Measurements from ENCODE around the gene RAB8A. TPM values are rescaled to one million over a fixed set of nuclear protein-coding genes. Genes with fewer than 3 reads are reported as not detected.
"Not testable (repeated sequence)": the region's sequence is repeated elsewhere in the genome, so short reads cannot be mapped to it uniquely, and the experiment has no call there.

RAB8A gene
- total RNA-seq, 1 experiment from 2014 or later, result 102 TPM

GRCh38 chr19:16115301-16116039 lies 3.8 kb downstream of the RAB8A start:
- no peak for DNase-seq
- Histone ChIP-seq H3K36me3 (peaks cover 24% of the 10 kb centered on the region), H3K4me3 (no peak overlapping the region), H3K27ac (no peak overlapping the region), H3K9me3 (replicated peaks) (no peaks in the 10 kb centered on the region), H3K27me3 (no peaks in the 10 kb centered on the region), H3K4me1 (peaks cover 9% of the 10 kb centered on the region)

GRCh38 chr19:16116067-16116466 lies 4.4 kb downstream of the RAB8A start:
- Histone ChIP-seq H3K4me3 (no peak overlapping the region), H3K27ac (no peak overlapping the region), H3K9me3 (replicated peaks) (no peaks in the 10 kb centered on the region), H3K36me3 (peaks cover 29% of the 10 kb centered on the region), H3K27me3 (no peaks in the 10 kb centered on the region), H3K4me1 (peaks cover 9% of the 10 kb centered on the region)
- no peak for DNase-seq

- H3K27me3 ChIP-seq, result no peaks in the 10 kb centered on the region
- no peaks in the 10 kb centered on the region for H3K9me3 ChIP-seq (replicated peaks)
- H3K27ac ChIP-seq, result no peak overlapping the region
- H3K4me1 ChIP-seq, result peaks cover 6% of the 10 kb centered on the region
- no peak overlapping the region for H3K4me3 ChIP-seq
- DNase-seq, result no peak
- H3K36me3 ChIP-seq, result peaks cover 34% of the 10 kb centered on the region
Measured at GRCh38 chr19:16117594-16118033, 5.9 kb downstream of the RAB8A start.

GRCh38 chr19:16118489-16119033 lies 6.9 kb downstream of the RAB8A start:
- H3K36me3 ChIP-seq, result peaks cover 43% of the 10 kb centered on the region
- DNase-seq, result no peak
- no peaks in the 10 kb centered on the region for H3K27me3 ChIP-seq
- H3K9me3 ChIP-seq (replicated peaks), result no peaks in the 10 kb centered on the region
- no peak overlapping the region for H3K27ac ChIP-seq
- H3K4me3 ChIP-seq, result no peak overlapping the region
- no peaks in the 10 kb centered on the region; the same call in 1 of the 2 replicates for H3K4me1 ChIP-seq

DNA sequence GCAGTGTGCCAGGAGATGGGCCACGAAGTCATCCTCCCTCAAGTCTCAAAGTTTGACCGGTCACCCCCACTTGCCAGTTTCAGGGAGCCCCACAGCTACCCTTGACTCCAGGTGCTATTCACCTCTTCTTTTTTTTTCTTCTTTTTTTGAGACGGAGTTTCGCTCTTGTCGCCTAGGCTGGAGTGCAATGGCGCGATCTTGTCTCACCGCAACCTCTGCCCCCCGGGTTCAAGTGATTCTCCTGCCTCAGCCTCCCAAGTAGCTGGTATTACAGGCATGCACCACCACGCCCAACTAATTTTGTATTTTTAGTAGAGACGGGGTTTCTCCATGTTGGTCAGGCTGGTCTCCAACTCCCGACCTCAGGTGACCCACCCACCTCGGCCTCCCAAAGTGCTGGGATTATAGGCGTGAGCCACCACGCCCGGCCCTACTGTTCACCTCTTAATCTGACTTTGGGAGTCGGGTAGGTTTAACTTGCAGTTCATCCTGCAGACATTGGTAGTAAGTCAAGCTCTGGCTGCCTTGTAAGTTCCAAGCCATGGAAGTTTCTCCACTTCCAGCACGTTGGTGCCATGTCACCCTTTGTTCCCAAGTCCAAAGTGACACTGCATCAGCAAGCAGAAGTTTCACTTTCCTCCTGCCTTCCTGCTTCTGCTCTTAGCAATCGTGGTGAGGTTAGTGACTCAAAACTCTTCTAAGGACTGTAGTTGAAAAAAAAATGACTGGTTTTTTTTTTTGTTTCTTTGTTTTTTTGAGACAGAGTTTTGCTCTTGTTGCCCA lies 7.6 kb downstream of the RAB8A start:
- peaks cover 46% of the 10 kb centered on the region for H3K36me3 ChIP-seq
- H3K27ac ChIP-seq; H3K4me3 ChIP-seq; DNase-seq; H3K9me3 ChIP-seq (replicated peaks); H3K4me1 ChIP-seq; H3K27me3 ChIP-seq: not testable (repeated sequence)

- no peak for DNase-seq
- no peak overlapping the region for H3K4me3 ChIP-seq
- peaks cover 52% of the 10 kb centered on the region for H3K36me3 ChIP-seq
- no peaks in the 10 kb centered on the region for H3K9me3 ChIP-seq (replicated peaks)
- no peak overlapping the region for H3K27ac ChIP-seq
- H3K4me1 ChIP-seq, result no peaks in the 10 kb centered on the region; the same call in 1 of the 2 replicates
- H3K27me3 ChIP-seq, result no peaks in the 10 kb centered on the region
Measured at GRCh38 chr19:16121141-16121540, 9.5 kb downstream of the RAB8A start.

DNA sequence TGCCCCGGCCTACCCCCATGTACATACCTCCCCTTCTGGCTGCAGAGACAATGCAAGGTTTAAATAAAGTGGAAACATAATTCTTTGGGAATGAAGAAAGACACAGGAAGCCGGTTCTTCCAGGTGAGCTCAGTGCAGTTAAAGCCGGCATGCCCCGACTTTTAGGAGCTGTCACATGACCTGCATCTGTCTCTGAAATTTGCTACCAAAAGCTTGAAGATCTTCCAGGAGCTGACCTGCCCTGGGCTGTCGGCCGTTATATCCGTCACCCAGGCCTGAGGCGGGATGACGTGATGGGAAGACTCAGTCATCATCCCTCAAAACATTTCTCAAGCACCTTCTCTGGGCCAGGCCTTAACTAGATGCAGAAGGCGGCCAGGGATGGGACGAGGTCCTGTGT lies 10.3 kb downstream of the RAB8A start:
- peaks cover 57% of the 10 kb centered on the region for H3K36me3 ChIP-seq

GRCh38 chr19:16124953-16125352 lies 13.3 kb downstream of the RAB8A start:
- no peak for DNase-seq
- H3K4me1 ChIP-seq, result no peaks in the 10 kb centered on the region
- H3K27ac ChIP-seq, result no peak overlapping the region
- H3K36me3 ChIP-seq, result peaks cover 65% of the 10 kb centered on the region
- no peak overlapping the region for H3K4me3 ChIP-seq
- H3K27me3 ChIP-seq, result no peaks in the 10 kb centered on the region
- no peaks in the 10 kb centered on the region for H3K9me3 ChIP-seq (replicated peaks)

More for the DNA sequence above, 10.3 kb downstream of the RAB8A start:
- no peak overlapping the region for H3K4me3 ChIP-seq
- H3K27me3 ChIP-seq, result no peaks in the 10 kb centered on the region
- H3K4me1 ChIP-seq, result no peaks in the 10 kb centered on the region
- no peak overlapping the region for H3K27ac ChIP-seq
- H3K9me3 ChIP-seq (replicated peaks), result no peaks in the 10 kb centered on the region
- DNase-seq, result no peak

- H3K4me3 ChIP-seq, result no peak overlapping the region
- H3K4me1 ChIP-seq, result no peaks in the 10 kb centered on the region
- peaks cover 60% of the 10 kb centered on the region for H3K36me3 ChIP-seq
- no peaks in the 10 kb centered on the region for H3K27me3 ChIP-seq
- no peak for DNase-seq
- H3K27ac ChIP-seq, result no peak overlapping the region
- H3K9me3 ChIP-seq (replicated peaks), result no peaks in the 10 kb centered on the region
Measured at GRCh38 chr19:16125737-16126495, 14.2 kb downstream of the RAB8A start.

DNA sequence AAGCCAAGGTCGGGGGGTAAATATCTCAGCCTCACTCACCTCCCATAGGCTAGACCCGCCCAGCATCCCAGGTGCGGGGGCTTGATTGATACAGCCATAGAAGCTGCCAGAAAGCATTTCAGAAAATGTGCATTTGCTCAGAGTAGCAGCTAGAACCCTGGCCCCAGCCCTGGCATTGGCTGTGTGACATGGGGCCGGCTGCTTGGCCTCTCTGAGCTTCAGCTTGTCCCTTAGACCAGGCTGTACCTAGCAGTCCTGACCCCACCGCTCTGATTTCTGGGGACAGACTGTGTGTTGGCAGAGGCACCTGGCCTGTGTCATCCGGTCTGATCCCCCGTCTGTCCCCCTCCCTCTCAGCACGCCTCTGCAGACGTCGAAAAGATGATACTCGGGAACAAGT lies 15.4 kb downstream of the RAB8A start:
- H3K36me3 ChIP-seq, result peaks cover 62% of the 10 kb centered on the region
- no peaks in the 10 kb centered on the region for H3K27me3 ChIP-seq
- no peak overlapping the region for H3K27ac ChIP-seq
- H3K9me3 ChIP-seq (replicated peaks), result no peaks in the 10 kb centered on the region
- no peak for DNase-seq
- no peaks in the 10 kb centered on the region for H3K4me1 ChIP-seq
- H3K4me3 ChIP-seq, result no peak overlapping the region

- Histone ChIP-seq H3K9me3 (replicated peaks) (no peaks in the 10 kb centered on the region), H3K4me3 (no peak overlapping the region), H3K36me3 (peaks cover 68% of the 10 kb centered on the region), H3K4me1 (no peaks in the 10 kb centered on the region), H3K27ac (no peak overlapping the region), H3K27me3 (no peaks in the 10 kb centered on the region)
- DNase-seq, result no peak
Measured at GRCh38 chr19:16127776-16128371, 16.2 kb downstream of the RAB8A start.

DNA sequence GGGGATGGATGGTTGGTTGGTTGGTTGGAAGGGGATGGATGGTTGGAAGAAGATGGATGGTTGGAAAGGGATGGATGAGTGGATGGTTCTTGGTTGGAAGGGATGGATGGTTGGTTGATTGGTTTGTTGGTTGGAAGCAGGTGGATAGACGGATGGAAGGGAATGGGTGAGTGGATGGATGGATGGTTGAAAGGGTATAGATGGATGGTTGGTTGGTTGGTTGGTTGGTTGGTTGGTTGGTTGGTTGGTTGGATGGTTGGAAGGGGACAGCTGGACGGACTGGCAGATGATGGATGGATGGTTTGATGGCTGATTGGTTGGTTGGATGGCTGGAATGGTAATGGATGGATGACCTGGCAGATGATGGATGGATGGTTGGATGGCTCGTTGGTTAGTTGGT lies 20.0 kb downstream of the RAB8A start:
- H3K4me1 ChIP-seq, result no peaks in the 10 kb centered on the region
- H3K36me3 ChIP-seq, result peaks cover 57% of the 10 kb centered on the region

DNA sequence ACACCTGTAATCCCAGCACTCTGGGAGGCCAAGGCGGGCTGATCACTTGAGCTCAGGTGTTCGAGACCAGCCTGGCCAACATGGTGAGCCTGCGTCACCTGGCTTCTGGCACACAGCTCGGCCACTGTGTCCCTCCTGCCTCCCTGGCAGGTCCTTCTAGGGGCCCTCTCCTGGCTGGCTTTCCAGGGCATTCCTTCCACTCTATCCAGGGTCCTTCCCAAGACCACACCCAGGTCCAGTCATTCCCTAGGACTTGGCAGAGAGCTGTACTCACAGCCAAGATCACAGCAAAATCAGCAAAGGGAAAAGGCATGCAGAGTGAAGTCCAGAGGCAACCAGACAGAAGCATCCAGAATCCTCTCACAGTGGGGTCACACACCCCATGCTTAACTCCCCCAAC lies 22.1 kb downstream of the RAB8A start:
- Histone ChIP-seq H3K27ac (no peak overlapping the region), H3K27me3 (no peaks in the 10 kb centered on the region), H3K4me1 (no peaks in the 10 kb centered on the region), H3K36me3 (peaks cover 37% of the 10 kb centered on the region), H3K9me3 (replicated peaks) (no peaks in the 10 kb centered on the region), H3K4me3 (no peak overlapping the region)
- no peak for DNase-seq

More for the DNA sequence above, 20.0 kb downstream of the RAB8A start:
- H3K9me3 ChIP-seq (replicated peaks), result no peaks in the 10 kb centered on the region
- H3K4me3 ChIP-seq, result no peak overlapping the region
- no peak for DNase-seq
- no peaks in the 10 kb centered on the region for H3K27me3 ChIP-seq
- H3K27ac ChIP-seq, result no peak overlapping the region

DNA sequence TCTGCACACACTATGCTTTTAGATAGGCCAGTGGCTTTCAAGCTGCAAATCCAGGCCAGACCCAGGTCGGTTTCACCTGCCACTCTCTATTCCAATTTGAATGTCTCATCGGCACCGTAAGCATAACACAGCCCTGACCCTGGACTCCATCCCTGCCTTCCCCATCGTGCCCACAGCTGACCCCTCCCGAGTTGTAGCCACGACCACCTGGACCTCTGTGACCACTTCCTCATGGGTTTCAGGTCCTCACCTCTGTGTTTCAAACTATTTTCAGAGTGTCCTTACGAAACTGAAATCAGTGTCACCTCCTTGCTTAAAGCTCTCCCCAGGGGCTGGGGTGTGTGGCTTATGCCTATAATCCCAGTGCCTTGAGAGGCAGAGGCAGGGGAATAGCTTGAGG lies 22.8 kb downstream of the RAB8A start:
- Histone ChIP-seq H3K36me3 (peaks cover 30% of the 10 kb centered on the region), H3K9me3 (replicated peaks) (no peaks in the 10 kb centered on the region), H3K4me3 (no peak overlapping the region), H3K4me1 (no peaks in the 10 kb centered on the region), H3K27me3 (no peaks in the 10 kb centered on the region), H3K27ac (no peak overlapping the region)
- no peak for DNase-seq

Measured in SJCRH30 (cell line).